C4-2B (cell line): Measurements from ENCODE around the gene KRT23.

Experiments used
- H3K27ac ChIP-seq: fragments of 450-650 bp; 2 replicates; pipeline ENCODE4 v1.5.1; 2017
- ZFX ChIP-seq: fragments of 450-650 bp; IDR thresholded peaks from 2 replicates; pipeline ENCODE4 v1.6.1; 2017
- TF ChIP-seq, protein P1 (sequence below): fragments of 450-650 bp; conservative IDR thresholded peaks from 2 replicates; pipeline ENCODE4 v1.5.1; 2017; ENCODE audit warnings: mild to moderate bottlenecking

KRT23 gene

DNA sequence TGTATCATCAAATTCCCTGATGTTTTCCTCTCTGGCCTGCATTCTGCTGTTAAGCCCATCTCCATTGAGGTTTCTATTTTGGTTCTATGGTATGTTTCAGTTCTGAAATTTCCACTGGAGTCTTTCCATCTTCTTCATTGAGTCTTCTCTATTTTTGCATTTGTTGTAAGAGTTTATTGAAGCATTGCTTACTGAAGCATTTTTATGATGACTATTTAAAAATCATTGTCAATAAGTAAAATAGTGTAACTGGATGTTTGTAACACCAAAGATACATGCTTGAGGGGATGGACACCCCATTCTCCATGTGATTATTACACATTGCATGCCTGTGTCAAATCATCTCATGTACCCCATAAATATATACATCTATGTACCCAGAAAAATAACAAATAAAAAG lies 38.1 kb upstream of the KRT23 start:
- H3K27ac ChIP-seq, result no peak overlapping the region
- no peak for TF ChIP-seq ZFX

DNA sequence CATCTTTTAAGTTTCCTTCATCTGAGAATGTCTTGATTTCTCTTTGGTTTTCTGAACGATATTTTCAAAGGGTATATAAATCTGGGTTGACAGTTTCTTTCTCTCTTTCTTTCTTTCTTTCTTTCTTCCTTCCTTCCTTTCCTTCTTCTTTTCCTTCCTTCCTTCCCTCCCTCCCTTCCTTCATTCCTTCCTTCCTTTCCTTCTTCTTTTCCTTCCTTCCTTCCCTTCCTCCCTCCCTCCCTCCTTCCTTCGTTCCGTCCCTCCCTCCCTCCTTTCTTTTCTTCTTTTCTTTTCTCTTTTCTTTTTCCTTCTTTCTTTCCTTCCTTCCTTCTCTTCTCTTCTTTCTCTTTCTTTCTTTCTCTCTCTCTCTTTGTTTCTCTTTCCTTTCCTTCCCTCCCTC lies 36.9 kb upstream of the KRT23 start:
- TF ChIP-seq, protein P1, sequence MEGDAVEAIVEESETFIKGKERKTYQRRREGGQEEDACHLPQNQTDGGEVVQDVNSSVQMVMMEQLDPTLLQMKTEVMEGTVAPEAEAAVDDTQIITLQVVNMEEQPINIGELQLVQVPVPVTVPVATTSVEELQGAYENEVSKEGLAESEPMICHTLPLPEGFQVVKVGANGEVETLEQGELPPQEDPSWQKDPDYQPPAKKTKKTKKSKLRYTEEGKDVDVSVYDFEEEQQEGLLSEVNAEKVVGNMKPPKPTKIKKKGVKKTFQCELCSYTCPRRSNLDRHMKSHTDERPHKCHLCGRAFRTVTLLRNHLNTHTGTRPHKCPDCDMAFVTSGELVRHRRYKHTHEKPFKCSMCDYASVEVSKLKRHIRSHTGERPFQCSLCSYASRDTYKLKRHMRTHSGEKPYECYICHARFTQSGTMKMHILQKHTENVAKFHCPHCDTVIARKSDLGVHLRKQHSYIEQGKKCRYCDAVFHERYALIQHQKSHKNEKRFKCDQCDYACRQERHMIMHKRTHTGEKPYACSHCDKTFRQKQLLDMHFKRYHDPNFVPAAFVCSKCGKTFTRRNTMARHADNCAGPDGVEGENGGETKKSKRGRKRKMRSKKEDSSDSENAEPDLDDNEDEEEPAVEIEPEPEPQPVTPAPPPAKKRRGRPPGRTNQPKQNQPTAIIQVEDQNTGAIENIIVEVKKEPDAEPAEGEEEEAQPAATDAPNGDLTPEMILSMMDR, result no peak
- TF ChIP-seq ZFX, result no peak
- no peak overlapping the region for H3K27ac ChIP-seq

DNA sequence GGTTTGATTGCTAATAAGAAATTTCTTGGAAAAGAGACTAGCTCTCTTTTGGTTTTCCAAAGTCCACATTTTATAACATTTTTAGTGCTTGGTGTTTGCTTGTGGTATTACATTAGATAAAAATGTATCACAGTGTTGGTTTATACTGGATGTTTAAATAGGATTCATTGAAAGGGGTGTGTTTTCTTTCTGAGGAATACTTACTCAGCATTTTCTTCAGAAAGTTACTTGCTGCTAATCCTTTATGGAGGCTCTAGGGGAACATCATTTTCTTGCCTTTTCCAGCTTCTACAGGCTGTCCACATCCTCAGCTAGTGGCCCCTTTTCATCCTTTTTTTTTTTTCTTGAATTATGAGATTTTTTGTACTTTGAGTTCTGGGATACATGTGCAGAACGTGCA lies 30.1 kb upstream of the KRT23 start:
- no peak overlapping the region for H3K27ac ChIP-seq
- TF ChIP-seq, protein P1, result no peak
- TF ChIP-seq ZFX, result no peak

DNA sequence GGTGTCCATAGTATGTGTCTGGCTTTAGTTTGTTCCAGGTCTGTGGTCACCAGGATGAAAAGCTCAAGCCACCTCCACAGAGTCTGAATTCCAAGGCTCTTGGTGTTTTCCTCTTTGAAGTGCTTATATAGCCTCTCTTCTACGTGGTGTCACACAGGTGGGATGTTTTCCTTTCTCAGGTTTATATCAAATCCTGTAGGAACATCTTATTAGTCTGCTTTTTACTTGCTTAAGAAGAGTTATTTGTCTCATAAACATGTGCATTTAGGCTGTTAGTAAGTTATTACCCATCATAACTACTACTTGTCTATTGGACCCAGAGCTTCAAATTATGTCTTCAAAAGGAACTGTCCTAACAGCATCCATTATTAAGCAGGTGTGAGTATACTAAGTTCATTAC lies 29.4 kb upstream of the KRT23 start, which contains the start of gene KRT39:
TSS of gene KRT39 (minus strand) at position 101 of the 400 bp plus-strand sequence. CDS start at position 9, 92 bp downstream.
- no peak within 1 kb of the TSS for H3K27ac ChIP-seq
- TF ChIP-seq, protein P1, result no peak
- TF ChIP-seq ZFX, result no peak

DNA sequence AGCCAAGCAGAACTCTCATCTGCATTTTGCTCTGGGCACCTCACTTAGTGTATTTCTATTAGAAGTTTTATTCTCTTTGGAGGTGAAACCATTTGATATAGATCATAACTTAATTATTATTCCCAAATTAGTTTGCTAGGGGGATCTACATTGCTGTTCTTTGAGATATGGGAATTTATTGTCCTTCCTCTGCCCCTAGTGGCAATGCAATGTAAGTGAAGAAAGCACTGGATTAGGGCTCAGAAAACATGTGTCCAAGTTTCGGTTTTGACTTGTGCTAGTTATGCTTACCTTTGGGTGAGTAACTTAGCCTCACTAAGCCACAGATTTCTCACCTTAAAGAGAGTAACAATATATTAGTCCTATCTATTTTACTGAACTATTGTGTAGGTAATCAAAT lies 26.4 kb upstream of the KRT23 start:
- TF ChIP-seq ZFX, result no peak
- TF ChIP-seq, protein P1, result peak; percentile 88
- no peak overlapping the region for H3K27ac ChIP-seq

DNA sequence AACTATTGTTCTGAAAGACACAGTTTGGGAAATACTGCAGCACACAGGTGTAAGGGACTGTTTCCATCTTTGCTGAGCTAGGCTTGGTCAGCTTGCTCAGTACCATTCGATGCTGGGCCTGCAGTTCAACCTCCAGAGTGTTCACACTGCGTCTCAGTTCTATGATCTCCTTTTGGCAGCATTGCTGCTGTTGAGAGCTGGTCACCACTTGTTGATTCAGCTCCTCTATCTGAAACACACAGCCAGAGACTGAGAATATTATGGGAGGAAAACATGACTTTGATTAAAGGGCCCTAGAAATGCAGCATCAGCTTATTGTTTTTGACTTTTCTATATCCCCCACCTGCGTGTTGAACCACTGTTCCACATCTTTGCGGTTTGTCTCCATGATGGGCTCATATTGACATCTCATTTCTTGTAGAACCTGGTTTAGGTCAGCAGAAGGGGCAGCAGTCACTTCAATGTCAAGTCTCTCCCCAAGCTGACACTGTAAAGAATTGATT lies 24.7 kb upstream of the KRT23 start:
- no peak overlapping the region for H3K27ac ChIP-seq
- TF ChIP-seq, protein P1, result no peak

DNA sequence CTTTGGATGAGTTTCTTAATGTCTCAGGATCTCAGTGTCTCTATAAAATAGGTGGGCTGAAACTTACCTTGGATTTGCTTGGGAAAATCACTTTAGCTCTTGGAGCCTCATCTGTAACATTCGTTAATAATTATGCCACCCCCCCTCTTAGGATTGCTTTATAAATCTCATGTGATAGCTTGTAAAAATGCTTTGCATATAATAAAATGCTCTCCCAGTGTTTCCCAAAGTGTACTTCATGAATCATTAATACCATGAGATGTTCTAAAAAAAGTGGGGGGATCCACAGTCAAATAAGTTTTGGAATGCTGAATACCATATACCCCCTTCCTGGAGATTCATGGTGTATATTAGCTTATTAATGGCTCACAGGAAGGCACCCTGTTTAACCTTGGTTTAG lies 24.1 kb upstream of the KRT23 start:
- no peak overlapping the region for H3K27ac ChIP-seq
- TF ChIP-seq, protein P1, result no peak
- TF ChIP-seq ZFX, result no peak

DNA sequence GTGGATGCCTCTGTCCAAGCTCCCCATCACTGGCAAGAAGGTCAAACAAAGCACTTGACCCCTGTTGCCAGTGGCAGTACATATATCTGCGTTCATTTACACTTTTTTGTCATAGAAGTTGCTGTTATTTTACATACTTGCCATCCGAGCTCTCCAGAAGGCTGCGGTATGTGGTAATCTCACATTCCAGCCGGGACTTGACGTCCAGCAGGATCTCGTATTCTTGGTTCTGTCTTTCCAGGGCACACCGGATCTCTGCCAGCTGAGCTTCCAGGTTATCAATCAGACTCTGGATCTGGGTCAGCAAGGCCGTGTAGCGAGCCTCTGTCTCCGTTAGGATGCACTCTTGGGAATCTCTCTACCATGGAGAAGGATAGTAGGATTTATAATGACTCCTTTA lies 22.7 kb upstream of the KRT23 start:
- no peak overlapping the region for H3K27ac ChIP-seq
- TF ChIP-seq, protein P1, result no peak
- TF ChIP-seq ZFX, result no peak
